Smooth muscle cell (in vitro differentiated cells): ENCODE data around the gene DNAI1. TPM values are rescaled to one million over a fixed set of nuclear protein-coding genes. Genes with fewer than 3 reads are reported as not detected.

Experiments
- DNase-seq: peaks from one replicate; lab custom pipeline; 2025; ENCODE audit not compliant: unreplicated experiment; lab: John Stamatoyannopoulos, UW
- H2AFZ ChIP-seq: fragments of 200-600 bp; sonication (generic); 2 replicates; pipeline ENCODE4 v1.6.0; 2016; ENCODE audit warnings: antibody characterized with exemption, low read depth, mild to moderate bottlenecking
- H3F3A ChIP-seq: fragments of 200-600 bp; sonication (generic); 2 replicates; pipeline ENCODE4 v1.6.0; 2017; ENCODE audit warnings: antibody characterized with exemption, low read depth
- H3K27ac ChIP-seq: fragments of 200-600 bp; sonication (generic); 2 replicates; pipeline ENCODE4 v1.5.1; 2016; ENCODE audit warnings: low read depth, mild to moderate bottlenecking
- H3K27me3 ChIP-seq: fragments of 200-600 bp; sonication (generic); 2 replicates; pipeline ENCODE4 v1.6.1; 2016; ENCODE audit warnings: low read depth, mild to moderate bottlenecking
- H3K36me3 ChIP-seq: fragments of 200-600 bp; sonication (generic); 2 replicates; pipeline ENCODE4 v1.5.1; 2016; ENCODE audit warnings: low read depth
- H3K4me1 ChIP-seq: fragments of 200-600 bp; sonication (generic); 2 replicates; pipeline ENCODE4 v1.5.1; 2016; ENCODE audit warnings: low read depth
- H3K4me2 ChIP-seq: fragments of 200-600 bp; sonication (generic); 2 replicates; pipeline ENCODE4 v1.6.0; 2016; ENCODE audit warnings: mild to moderate bottlenecking
- H3K4me3 ChIP-seq: fragments of 200-600 bp; sonication (generic); 2 replicates; pipeline ENCODE4 v1.5.1; 2016; ENCODE audit warnings: mild to moderate bottlenecking
- H3K79me2 ChIP-seq: fragments of 200-600 bp; sonication (generic); 2 replicates; pipeline ENCODE4 v1.6.0; 2016; ENCODE audit warnings: low read depth, mild to moderate bottlenecking
- H3K9ac ChIP-seq: fragments of 200-600 bp; sonication (generic); 2 replicates; pipeline ENCODE4 v1.6.0; 2016; ENCODE audit warnings: low read depth
- H3K9me3 ChIP-seq: fragments of 200-600 bp; sonication (generic); replicated peaks from 2 replicates; pipeline ENCODE4 v1.5.1; 2016; ENCODE audit warnings: low read depth
- H4K20me1 ChIP-seq: fragments of 200-600 bp; sonication (generic); 2 replicates; pipeline ENCODE4 v1.6.0; 2016; ENCODE audit warnings: low read depth
- CTCF ChIP-seq: fragments of 200-600 bp; sonication (generic); IDR thresholded peaks from 2 replicates; pipeline ENCODE4 v1.5.1; 2017; ENCODE audit warnings: borderline replicate concordance, mild to moderate bottlenecking, antibody characterized with exemption; ENCODE audit not compliant: insufficient read depth, poor library complexity, severe bottlenecking
- WGBS: methylation state at CpG from one replicate; pipeline ENCODE4 v1.1.7; 2016; ENCODE audit warnings: low lambda C conversion rate; 5-methylcytosine and 5-hydroxymethylcytosine counted together
- polyA plus RNA-seq: library from polyadenylated mRNA; unstranded; fragments of >200 nt; fragmentation: Nextera tagmentation; extraction: Ambion mirVana; gene quantifications from 2 replicates; pipeline ENCODE4 v1.2.1, GENCODE V29; 2016
- total RNA-seq: library from RNA; depleted of rRNA; stranded (reverse); fragments of >200 nt; gene quantifications from 2 replicates; pipeline ENCODE4 v1.2.3, GENCODE V29; 2014

Gene DNAI1
- total and polyA plus RNA-seq, 2 experiments from 2014 or later: 0.31 TPM; not detected in 1

GRCh38 chr9:34536685-34537084 is 78.1 kb downstream of the DNAI1 start:
- TF ChIP-seq CTCF: no peak
- H3K36me3 ChIP-seq: no peaks in the 10 kb centered on the region
- H3F3A ChIP-seq: peaks cover 5% of the 10 kb centered on the region
- 78% methylated on average over 4 of the region's 7 CpGs for WGBS
- no peaks in the 10 kb centered on the region for H4K20me1 ChIP-seq
- H3K27ac ChIP-seq: no peak overlapping the region
- no peaks in the 10 kb centered on the region for H3K9me3 ChIP-seq
- H3K27me3 ChIP-seq: no peaks in the 10 kb centered on the region
- no peaks in the 10 kb centered on the region for H3K79me2 ChIP-seq
- no peaks in the 10 kb centered on the region for H3K4me1 ChIP-seq
- no peak overlapping the region for H3K4me2 ChIP-seq
- H2AFZ ChIP-seq: no peak overlapping the region
- H3K4me3 ChIP-seq: no peak overlapping the region
- H3K9ac ChIP-seq: no peak overlapping the region
- DNase-seq: no peak

GRCh38 chr9:34540827-34541226 is 82.2 kb downstream of the DNAI1 start:
- H3K4me3 ChIP-seq: no peak overlapping the region
- no peaks in the 10 kb centered on the region for H4K20me1 ChIP-seq
- no peaks in the 10 kb centered on the region for H3K79me2 ChIP-seq
- peaks cover 5% of the 10 kb centered on the region for H3F3A ChIP-seq
- H2AFZ ChIP-seq: no peak overlapping the region
- TF ChIP-seq CTCF: no peak
- no peaks in the 10 kb centered on the region for H3K36me3 ChIP-seq
- no peaks in the 10 kb centered on the region for H3K9me3 ChIP-seq
- H3K9ac ChIP-seq: no peak overlapping the region
- H3K27me3 ChIP-seq: no peaks in the 10 kb centered on the region
- no peak for DNase-seq
- no peak overlapping the region for H3K27ac ChIP-seq
- 47% methylated on average over 2 of the region's 2 CpGs for WGBS
- no peak overlapping the region for H3K4me2 ChIP-seq
- H3K4me1 ChIP-seq: no peaks in the 10 kb centered on the region

- H3F3A ChIP-seq: peaks cover 5% of the 10 kb centered on the region
- no peaks in the 10 kb centered on the region for H3K9me3 ChIP-seq
- H2AFZ ChIP-seq: no peak overlapping the region
- H3K79me2 ChIP-seq: no peaks in the 10 kb centered on the region
- DNase-seq: no peak
- 90% methylated on average over 7 of the region's 7 CpGs for whole genome bisulfite sequencing
- no peaks in the 10 kb centered on the region for H3K36me3 ChIP-seq
- H4K20me1 ChIP-seq: no peaks in the 10 kb centered on the region
- TF ChIP-seq CTCF: no peak
- H3K27ac ChIP-seq: no peak overlapping the region
- no peak overlapping the region for H3K9ac ChIP-seq
- H3K4me1 ChIP-seq: no peaks in the 10 kb centered on the region
- H3K4me2 ChIP-seq: no peak overlapping the region
- no peaks in the 10 kb centered on the region for H3K27me3 ChIP-seq
- no peak overlapping the region for H3K4me3 ChIP-seq
Observed at GRCh38 chr9:34541540-34541939, 82.9 kb downstream of the DNAI1 start.

GRCh38 chr9:34544035-34544434 is 85.4 kb downstream of the DNAI1 start:
- WGBS: 75% methylated on average over 5 of the region's 5 CpGs
- no peak overlapping the region for H3K4me3 ChIP-seq
- H3K36me3 ChIP-seq: no peaks in the 10 kb centered on the region
- H3K27me3 ChIP-seq: no peaks in the 10 kb centered on the region
- no peak for DNase-seq
- no peak overlapping the region for H3K4me2 ChIP-seq
- no peaks in the 10 kb centered on the region for H4K20me1 ChIP-seq
- no peaks in the 10 kb centered on the region for H3K9me3 ChIP-seq
- H3K79me2 ChIP-seq: no peaks in the 10 kb centered on the region
- TF ChIP-seq CTCF: no peak
- H2AFZ ChIP-seq: no peak overlapping the region
- H3K27ac ChIP-seq: no peak overlapping the region
- peaks cover 5% of the 10 kb centered on the region for H3F3A ChIP-seq
- no peak overlapping the region for H3K9ac ChIP-seq
- no peaks in the 10 kb centered on the region for H3K4me1 ChIP-seq
